Endodermal cell (in vitro differentiated cells): ENCODE data around the gene HOTAIR. TPM values are rescaled to one million over a fixed set of nuclear protein-coding genes. Genes with fewer than 3 reads are reported as not detected.

Source experiments
- DNase-seq: peaks from one replicate; pipeline ENCODE4 v3.0.0-alpha.2; 2017
- H3K27ac ChIP-seq: 2 replicates; pipeline ENCODE4 v1.5.1; 2013; ENCODE audit warnings: mild to moderate bottlenecking, low read depth, low read length, moderate library complexity
- H3K27me3 ChIP-seq: 2 replicates; pipeline ENCODE4 v1.6.1; 2013; ENCODE audit warnings: mild to moderate bottlenecking, low read length, moderate library complexity; ENCODE audit not compliant: insufficient read depth, control insufficient read depth, poor library complexity, severe bottlenecking
- H3K36me3 ChIP-seq: 2 replicates; pipeline ENCODE4 v1.7.0; 2013; ENCODE audit warnings: mild to moderate bottlenecking, low read length, moderate library complexity; ENCODE audit not compliant: control insufficient read depth, insufficient read depth
- H3K4me1 ChIP-seq: one replicate; pipeline ENCODE4 v1.7.0; 2013; ENCODE audit warnings: low read length; ENCODE audit not compliant: control insufficient read depth, insufficient read depth
- H3K4me3 ChIP-seq: 2 replicates; pipeline ENCODE4 v1.5.1; 2013; ENCODE audit warnings: mild to moderate bottlenecking, low read length, moderate library complexity
- H3K9ac ChIP-seq: 2 replicates; pipeline ENCODE4 v1.6.1; 2013; ENCODE audit warnings: mild to moderate bottlenecking, low read length, moderate library complexity; ENCODE audit not compliant: poor library complexity, severe bottlenecking; ENCODE audit errors: extremely low read depth
- H3K9me3 ChIP-seq: 2 replicates; pipeline ENCODE4 v1.6.1; 2013; ENCODE audit warnings: mild to moderate bottlenecking, low read length, moderate library complexity; ENCODE audit not compliant: control insufficient read depth
- H3K27ac Mint-ChIP-seq: 2 replicates; pipeline ENCODE4 v1.8.0; 2020; ENCODE audit warnings: mixed read lengths
- H3K27me3 Mint-ChIP-seq: 2 replicates; pipeline ENCODE4 v1.8.0; 2021; ENCODE audit warnings: mild to moderate bottlenecking, mixed read lengths; ENCODE audit not compliant: insufficient read depth
- H3K36me3 Mint-ChIP-seq: 2 replicates; pipeline ENCODE4 v1.8.0; 2020; ENCODE audit warnings: low read depth, mixed read lengths
- H3K4me1 Mint-ChIP-seq: 2 replicates; pipeline ENCODE4 v1.8.0; 2020; ENCODE audit warnings: mixed read lengths
- H3K4me3 Mint-ChIP-seq: 2 replicates; pipeline ENCODE4 v1.8.0; 2020; ENCODE audit warnings: mild to moderate bottlenecking, moderate library complexity, mixed read lengths
- H3K9me3 Mint-ChIP-seq: 2 replicates; pipeline ENCODE4 v1.8.0; 2020; ENCODE audit warnings: mild to moderate bottlenecking, mixed read lengths
- CTCF ChIP-seq: fragments of 200-600 bp; sonication (generic); conservative IDR thresholded peaks from 2 replicates; pipeline ENCODE4 v1.5.0; 2021; ENCODE audit warnings: antibody characterized with exemption, mild to moderate bottlenecking
- WGBS, 2 experiments: methylation state at CpG; one replicate each; pipeline versions ENCODE4 v1.1.5 to v1.1.7; 2013; ENCODE audit warnings: missing lambda C conversion rate in 2 of 2, mixed read lengths in 1 of 2; ENCODE audit not compliant: insufficient coverage in 1 of 2, insufficient read length in 1 of 2; 5-methylcytosine and 5-hydroxymethylcytosine counted together
- total RNA-seq, 2 donors: library from RNA; stranded (reverse); fragmentation: NEBNext Ultra II Directional in 1 of 2; extraction: Animal tissue kit (Norgen Biotek cat#: 25700) in 1 of 2; gene quantifications; 2 replicates in 1 of 2; 3 replicates in 1 of 2; pipeline ENCODE4 v1.2.1, GENCODE V29; 2021

HOTAIR gene
- total RNA-seq, 2 donors from 2014 or later = not detected

GRCh38 chr12:53953831-53954693 lies 20.7 kb downstream of the HOTAIR start:
- WGBS, 2 experiments = 17 to 34% methylated on average over 7 to 15 of the region's 19 CpGs
- peak; percentile 53 for DNase-seq

GRCh38 chr12:53952871-53953734 lies 21.7 kb downstream of the HOTAIR start:
- no peak overlapping the region for H3K4me3 ChIP-seq
- TF ChIP-seq CTCF = no peak
- H3K9me3 Mint-ChIP-seq = peaks cover 2% of the 10 kb centered on the region
- no peak overlapping the region for H3K4me3 Mint-ChIP-seq
- H3K27me3 ChIP-seq = peaks cover 100% of the 10 kb centered on the region
- no peak overlapping the region for H3K9ac ChIP-seq
- DNase-seq = peak; percentile 90
- no peaks in the 10 kb centered on the region for H3K4me1 ChIP-seq
- 2 to 8% methylated on average over 19 to 38 of the region's 38 CpGs for WGBS, 2 experiments
- peaks cover 99% of the 10 kb centered on the region for H3K27me3 Mint-ChIP-seq
- no peaks in the 10 kb centered on the region for H3K36me3 ChIP-seq
- H3K36me3 Mint-ChIP-seq = no peaks in the 10 kb centered on the region
- H3K9me3 ChIP-seq = peaks cover 23% of the 10 kb centered on the region
- no peak overlapping the region for H3K27ac Mint-ChIP-seq
- H3K27ac ChIP-seq = no peak overlapping the region
- H3K4me1 Mint-ChIP-seq = no peaks in the 10 kb centered on the region

More at GRCh38 chr12:53953831-53954693, 20.7 kb downstream of the HOTAIR start:
- Mint-ChIP-seq H3K4me3 (no peak overlapping the region), H3K9me3 (peaks cover 2% of the 10 kb centered on the region), H3K36me3 (no peaks in the 10 kb centered on the region), H3K4me1 (no peaks in the 10 kb centered on the region), H3K27me3 (peaks cover 99% of the 10 kb centered on the region), H3K27ac (no peak overlapping the region)
- Histone ChIP-seq H3K4me3 (no peak overlapping the region), H3K36me3 (no peaks in the 10 kb centered on the region), H3K9me3 (peaks cover 23% of the 10 kb centered on the region), H3K27me3 (peaks cover 100% of the 10 kb centered on the region), H3K27ac (no peak overlapping the region), H3K4me1 (no peaks in the 10 kb centered on the region), H3K9ac (no peak overlapping the region)
- TF ChIP-seq CTCF = no peak

- no peaks in the 10 kb centered on the region for H3K36me3 ChIP-seq
- Mint-ChIP-seq H3K4me1 (no peaks in the 10 kb centered on the region), H3K9me3 (peaks cover 2% of the 10 kb centered on the region), H3K36me3 (no peaks in the 10 kb centered on the region), H3K27ac (no peak overlapping the region), H3K4me3 (no peak overlapping the region), H3K27me3 (peaks cover 99% of the 10 kb centered on the region)
- no peak overlapping the region for H3K9ac ChIP-seq
- peak; percentile 78 for DNase-seq
- H3K4me3 ChIP-seq = no peak overlapping the region
- WGBS, 2 experiments = 0 to 8% methylated on average over 3 to 13 of the region's 13 CpGs
- peaks cover 100% of the 10 kb centered on the region for H3K27me3 ChIP-seq
- peak; percentile 51 for TF ChIP-seq CTCF
- no peaks in the 10 kb centered on the region for H3K4me1 ChIP-seq
- H3K27ac ChIP-seq = no peak overlapping the region
- peaks cover 23% of the 10 kb centered on the region for H3K9me3 ChIP-seq
Measured at GRCh38 chr12:53952335-53952694, 22.4 kb downstream of the HOTAIR start.
